HepG2 (cell line): ENCODE measurements around the gene RHBDL1. TPM values are rescaled to one million over a fixed set of nuclear protein-coding genes. Genes with fewer than 3 reads are reported as not detected.

Experiments
- AHDC1 ChIP-seq: sonication (generic); formaldehyde crosslinking; IDR thresholded peaks from 2 replicates; pipeline ENCODE4 v1.5.1; 2020; ENCODE audit warnings: mild to moderate bottlenecking, missing genetic modification reagents, borderline replicate concordance
- AKAP8 ChIP-seq: sonication (generic); formaldehyde crosslinking; IDR thresholded peaks from 2 replicates; pipeline ENCODE4 v1.5.1; 2020; ENCODE audit warnings: mild to moderate bottlenecking, missing genetic modification reagents
- BRCA1 ChIP-seq: sonication (generic); formaldehyde crosslinking; IDR thresholded peaks from 2 replicates; pipeline ENCODE4 v1.4.0; 2020; ENCODE audit warnings: missing genetic modification reagents
- CERS6 ChIP-seq: sonication (generic); formaldehyde crosslinking; IDR thresholded peaks from 2 replicates; pipeline ENCODE4 v1.5.0; 2020; ENCODE audit warnings: missing genetic modification reagents
- DZIP1 ChIP-seq: sonication (generic); formaldehyde crosslinking; IDR thresholded peaks from 2 replicates; pipeline ENCODE4 v1.5.0; 2020; ENCODE audit warnings: mild to moderate bottlenecking, missing genetic modification reagents
- GTF3A ChIP-seq: sonication (generic); formaldehyde crosslinking; conservative IDR thresholded peaks from 2 replicates; pipeline ENCODE4 v1.4.0; 2020; ENCODE audit warnings: mild to moderate bottlenecking, missing genetic modification reagents
- HBP1 ChIP-seq: IDR thresholded peaks from 2 replicates; pipeline ENCODE4 v1.6.1; 2016; ENCODE audit warnings: low read depth, control low read depth
- IKZF4 ChIP-seq: sonication (generic); formaldehyde crosslinking; IDR thresholded peaks from 2 replicates; pipeline ENCODE4 v1.5.1; 2020; ENCODE audit warnings: borderline replicate concordance, mild to moderate bottlenecking, low read depth, missing genetic modification reagents; ENCODE audit errors: not compliant biosample characterization
- JARID2 ChIP-seq: sonication (generic); formaldehyde crosslinking; IDR thresholded peaks from 2 replicates; pipeline ENCODE4 v1.8.1; 2023; ENCODE audit warnings: missing genetic modification reagents, inconsistent platforms; ENCODE audit not compliant: insufficient replicate concordance
- NFATC3 ChIP-seq: sonication (generic); formaldehyde crosslinking; IDR thresholded peaks from 2 replicates; pipeline ENCODE4 v1.5.1; 2020; ENCODE audit warnings: mild to moderate bottlenecking, missing genetic modification reagents
- POGZ ChIP-seq: sonication (generic); formaldehyde crosslinking; IDR thresholded peaks from 2 replicates; pipeline ENCODE4 v1.4.0; 2020; ENCODE audit warnings: mild to moderate bottlenecking, missing genetic modification reagents
- SP140L ChIP-seq: sonication (generic); formaldehyde crosslinking; IDR thresholded peaks from 2 replicates; pipeline ENCODE4 v1.4.0; 2020; ENCODE audit warnings: missing genetic modification reagents, borderline replicate concordance
- ZNF619 ChIP-seq: sonication (generic); formaldehyde crosslinking; IDR thresholded peaks from 2 replicates; pipeline ENCODE4 v1.4.0; 2020; ENCODE audit warnings: mild to moderate bottlenecking, missing genetic modification reagents
- ZNF776 ChIP-seq: sonication (generic); formaldehyde crosslinking; IDR thresholded peaks from 2 replicates; pipeline ENCODE4 v1.4.0; 2020; ENCODE audit warnings: mild to moderate bottlenecking, missing genetic modification reagents
- ZNF782 ChIP-seq: sonication (generic); formaldehyde crosslinking; IDR thresholded peaks from 2 replicates; pipeline ENCODE4 v1.4.0; 2020; ENCODE audit warnings: missing genetic modification reagents, mild to moderate bottlenecking, borderline replicate concordance
- polyA plus RNA-seq, 8 experiments: library from polyadenylated mRNA; depleted of rRNA in 3 of 8; stranded (reverse) in 7 of 8; unstranded in 1 of 8; fragments of >200 nt; fragmentation: Illumina TruSeq in 4 of 8; extraction: Trizol in 4 of 8; gene quantifications; 2 replicates each; pipeline versions ENCODE4 v1.2.1 to v1.2.3, GENCODE V29; 2011 to 2016; ENCODE audit warnings: low read depth in 4 of 8, missing spikeins in 1 of 8, mixed read lengths in 1 of 8; ENCODE audit not compliant: insufficient read depth in 1 of 8
- total RNA-seq, 5 experiments: library from RNA; depleted of rRNA; stranded (reverse); fragments of >200 nt; fragmentation: Illumina TruSeq; extraction: Trizol; gene quantifications; 2 replicates each; pipeline ENCODE4 v1.2.3, GENCODE V29; 2016; ENCODE audit warnings: low read depth in 1 of 5

Gene RHBDL1
- total and polyA plus RNA-seq, 2 of the 13 experiments (the other 11 are each of a cell fraction or from before 2014, with no cell fraction given) = 1.8 to 3.8 TPM

GRCh38 chr16:678209-678857 is 2.9 kb downstream of the RHBDL1 start (continued):
- no peak for TF ChIP-seq CERS6
- TF ChIP-seq ZNF782 (CRISPR knock-in tag) = no peak
- no peak for TF ChIP-seq NFATC3 (CRISPR knock-in tag)
- no peak for TF ChIP-seq AHDC1 (CRISPR knock-in tag)
- no peak for TF ChIP-seq GTF3A (CRISPR knock-in tag)
- 0 out of 2 replicates have a peak, but pooled peaks have one; percentile 6 for TF ChIP-seq HBP1 (CRISPR knock-in tag)
- no peak for TF ChIP-seq JARID2 (CRISPR knock-in tag)
- TF ChIP-seq IKZF4 (CRISPR knock-in tag) = peak; percentile 19
- no peak for TF ChIP-seq ZNF619
- no peak for TF ChIP-seq DZIP1 (CRISPR knock-in tag)
- no peak for TF ChIP-seq AKAP8 (CRISPR knock-in tag)
- TF ChIP-seq POGZ (CRISPR knock-in tag) = 0 out of 2 replicates have a peak, but pooled peaks have one; percentile 24
- TF ChIP-seq ZNF776 (CRISPR knock-in tag) = peak; percentile 39; the same call in 1 of the 2 replicates
- no peak for TF ChIP-seq BRCA1 (CRISPR knock-in tag)
- TF ChIP-seq SP140L (CRISPR knock-in tag) = no peak
